Anterior cingulate cortex (tissue), 58 donors: ENCODE data around the gene SESTD1.
"Not testable (repeated sequence)": the region's sequence is repeated elsewhere in the genome, so short reads cannot be mapped to it uniquely, and the experiment has no call there.

Experiments used
- DNase-seq, 58 donors: peaks; one replicate each; lab custom pipeline; 2025; lab: John Stamatoyannopoulos, UW

SESTD1 gene

GRCh38 chr2:179125404-179125803, 139.2 kb downstream of the SESTD1 start:
- DNase-seq = no peak

DNA sequence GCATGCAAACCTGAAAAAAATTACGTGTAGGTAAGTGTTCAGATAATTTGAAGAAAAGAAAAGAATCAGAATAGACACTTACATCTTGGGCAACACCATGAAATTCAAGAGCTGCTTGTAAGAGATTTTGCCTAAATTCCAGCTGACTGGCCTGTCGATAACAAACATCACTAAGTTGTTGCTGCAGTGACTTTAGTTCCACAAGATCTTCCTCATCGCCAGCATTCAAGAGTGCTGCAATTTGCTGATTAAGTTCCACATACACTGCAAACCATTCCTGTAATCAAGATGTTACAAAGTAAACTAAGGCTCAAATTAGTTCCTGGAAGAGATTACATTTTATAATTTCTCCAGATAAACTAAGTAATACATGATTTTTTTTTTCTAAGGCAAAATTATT, 140.3 kb downstream of the SESTD1 start:
- no peak for DNase-seq

DNA sequence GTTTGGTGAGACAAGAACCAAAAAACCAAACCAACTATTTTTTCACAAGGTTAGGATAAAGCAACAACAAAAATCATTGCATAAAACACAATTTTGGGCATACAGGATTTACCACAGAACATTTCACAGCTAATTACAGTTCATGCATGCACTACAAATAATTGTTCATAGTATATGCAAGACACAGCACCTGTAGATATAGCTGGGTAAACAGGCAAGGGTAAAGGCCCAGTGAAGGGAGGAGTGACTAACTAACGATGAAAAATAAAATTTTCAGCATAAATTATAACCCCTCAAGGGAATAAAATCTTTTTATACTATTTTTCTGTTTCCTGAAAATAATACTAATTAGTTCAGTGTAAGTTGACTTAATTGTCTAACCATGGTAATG, 141.4 kb downstream of the SESTD1 start:
- DNase-seq = no peak

DNA sequence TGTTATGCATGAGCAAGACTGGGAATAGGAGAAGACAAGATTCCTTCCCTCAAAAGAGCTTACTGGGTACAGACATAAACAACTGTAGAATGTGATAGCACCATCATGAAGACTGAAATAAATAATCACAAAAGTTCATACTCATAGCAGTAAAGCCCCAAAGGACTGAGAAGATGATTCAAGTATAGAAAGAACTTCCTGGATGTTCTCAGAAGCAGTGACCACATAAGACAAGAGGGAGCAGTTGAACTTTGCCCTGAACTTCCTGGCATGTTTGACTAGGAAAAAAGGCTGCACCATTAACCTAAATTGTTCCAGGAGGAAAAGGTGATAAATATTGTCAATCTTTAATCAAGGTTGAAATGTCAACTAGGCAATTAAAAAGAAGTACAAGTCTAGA, 156.9 kb downstream of the SESTD1 start:
- no peak for DNase-seq

DNA sequence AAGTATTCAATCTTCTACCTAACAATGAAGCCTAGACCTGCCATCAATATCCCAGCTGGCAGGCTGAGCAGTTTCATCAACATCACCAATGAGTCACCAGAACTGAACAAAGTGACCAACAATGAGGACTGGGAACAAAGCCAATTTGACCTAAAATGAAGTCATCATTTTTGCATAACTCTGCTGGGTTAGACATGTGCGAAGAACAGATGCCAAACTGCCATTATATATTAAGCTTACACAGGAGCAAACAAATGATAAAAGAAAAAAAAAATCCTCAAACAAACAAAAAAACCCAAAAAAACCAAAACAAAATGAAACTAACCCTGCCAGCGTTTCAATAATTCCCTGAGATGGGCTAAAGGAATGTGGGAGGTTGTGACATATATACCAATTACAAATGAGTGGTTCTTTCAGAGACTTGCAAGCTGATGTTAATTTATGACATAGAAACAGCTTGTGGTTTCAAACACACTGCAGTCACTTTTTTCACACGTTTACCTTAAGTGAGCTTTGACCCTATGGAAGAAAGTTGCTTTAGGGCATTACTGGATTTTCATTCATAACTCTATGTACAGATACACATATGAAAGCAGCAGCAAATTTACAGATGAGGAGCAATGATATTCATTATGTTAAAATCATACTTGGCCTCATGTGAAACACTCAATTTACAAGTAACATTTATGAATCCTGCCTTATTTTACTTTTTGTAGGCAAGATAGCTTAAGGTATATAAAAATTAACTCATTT, 157.8 kb downstream of the SESTD1 start:
- DNase-seq = peak in 23 of 58 donors; percentile 2 to 71 (median 23)

DNA sequence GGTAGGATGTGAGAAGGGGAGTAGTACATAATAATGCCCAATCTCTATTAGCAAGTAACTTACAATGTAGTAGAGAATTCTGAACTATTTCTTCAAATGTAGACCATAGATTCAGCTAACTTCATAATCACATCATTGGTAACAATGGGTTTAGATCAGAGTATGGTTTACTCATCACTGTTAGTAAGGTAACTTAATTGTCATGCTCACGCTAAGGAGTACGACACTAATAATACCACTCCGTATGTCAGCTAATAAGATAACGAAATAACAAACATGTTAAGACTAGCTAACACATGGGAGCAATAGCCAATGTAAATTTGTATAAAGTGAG, 158.3 kb downstream of the SESTD1 start:
- no peak for DNase-seq

DNA sequence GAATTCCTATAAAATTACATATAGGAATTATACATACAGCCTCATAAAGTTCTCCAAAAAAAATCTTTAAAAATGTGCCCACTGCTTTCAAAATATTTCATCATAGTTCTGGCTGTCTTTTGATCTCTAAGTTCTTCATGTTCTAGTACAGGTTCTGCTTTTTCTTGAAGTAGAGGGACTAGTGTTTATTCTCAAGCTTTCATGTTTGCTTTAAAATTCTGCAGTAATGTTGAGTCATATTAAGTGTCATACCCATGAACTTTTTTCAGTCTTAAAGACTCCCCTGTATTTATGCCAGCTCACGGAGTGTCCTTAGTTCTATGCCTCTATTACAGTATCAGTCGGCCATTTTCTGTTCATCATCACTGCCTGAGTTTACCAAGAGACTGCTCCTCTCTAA, 159.9 kb downstream of the SESTD1 start:
- no peak for DNase-seq

- no peak for DNase-seq
These were observed 166.4 kb downstream of the SESTD1 start for GRCh38 chr2:179098080-179098689.

- DNase-seq = no peak
These were observed 167.5 kb downstream of the SESTD1 start for GRCh38 chr2:179097131-179097530.

GRCh38 chr2:179096090-179096489, 168.5 kb downstream of the SESTD1 start:
- DNase-seq = no peak

DNA sequence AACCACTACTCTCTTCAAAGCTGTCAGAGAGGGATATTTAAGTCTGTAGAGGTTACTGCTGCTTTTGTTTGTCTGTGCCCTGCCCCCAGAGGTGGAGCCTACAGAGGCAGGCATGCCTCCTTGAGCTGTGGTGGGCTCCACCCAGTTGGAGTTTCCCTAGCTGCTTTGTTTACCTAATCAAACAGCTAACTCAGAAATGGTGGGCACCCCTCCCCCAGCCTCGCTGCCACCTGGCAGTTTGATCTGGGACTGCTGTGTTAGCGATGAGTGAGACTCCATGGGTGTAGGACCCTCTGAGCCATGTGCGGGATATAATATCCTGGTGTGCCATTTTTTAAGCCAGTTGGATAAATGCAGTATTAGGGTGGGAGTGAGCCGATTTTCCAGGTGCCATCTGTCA, 171.7 kb downstream of the SESTD1 start:
- DNase-seq = not testable (repeated sequence)

- DNase-seq = no peak
These were observed 181.9 kb downstream of the SESTD1 start for GRCh38 chr2:179082697-179083096.

- DNase-seq = no peak
These were observed 182.7 kb downstream of the SESTD1 start for GRCh38 chr2:179081954-179082353.

DNA sequence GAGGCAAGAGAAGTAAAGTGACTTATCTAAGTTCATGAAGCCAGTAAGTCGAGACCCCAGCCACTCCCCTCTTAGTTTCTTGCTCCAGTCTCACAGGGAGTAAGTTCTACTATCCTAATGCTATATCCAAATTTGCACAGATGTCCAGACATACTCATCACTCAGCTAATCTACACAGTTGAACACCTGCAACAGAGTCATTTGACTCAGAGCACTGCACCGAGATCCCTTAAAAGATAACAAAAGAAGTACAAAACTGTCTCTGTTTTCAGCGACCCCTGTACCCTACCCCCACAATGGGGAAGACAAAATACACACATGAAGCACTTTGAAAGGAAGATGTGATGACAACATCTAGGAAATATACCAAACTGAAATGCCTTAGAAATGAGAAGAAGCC, 192.1 kb downstream of the SESTD1 start:
- no peak for DNase-seq

- DNase-seq = no peak
These were observed 192.7 kb downstream of the SESTD1 start for GRCh38 chr2:179071810-179072355.

- no peak for DNase-seq
These were observed 193.7 kb downstream of the SESTD1 start for GRCh38 chr2:179070895-179071294.

GRCh38 chr2:179069685-179070084, 194.9 kb downstream of the SESTD1 start:
- no peak for DNase-seq

DNA sequence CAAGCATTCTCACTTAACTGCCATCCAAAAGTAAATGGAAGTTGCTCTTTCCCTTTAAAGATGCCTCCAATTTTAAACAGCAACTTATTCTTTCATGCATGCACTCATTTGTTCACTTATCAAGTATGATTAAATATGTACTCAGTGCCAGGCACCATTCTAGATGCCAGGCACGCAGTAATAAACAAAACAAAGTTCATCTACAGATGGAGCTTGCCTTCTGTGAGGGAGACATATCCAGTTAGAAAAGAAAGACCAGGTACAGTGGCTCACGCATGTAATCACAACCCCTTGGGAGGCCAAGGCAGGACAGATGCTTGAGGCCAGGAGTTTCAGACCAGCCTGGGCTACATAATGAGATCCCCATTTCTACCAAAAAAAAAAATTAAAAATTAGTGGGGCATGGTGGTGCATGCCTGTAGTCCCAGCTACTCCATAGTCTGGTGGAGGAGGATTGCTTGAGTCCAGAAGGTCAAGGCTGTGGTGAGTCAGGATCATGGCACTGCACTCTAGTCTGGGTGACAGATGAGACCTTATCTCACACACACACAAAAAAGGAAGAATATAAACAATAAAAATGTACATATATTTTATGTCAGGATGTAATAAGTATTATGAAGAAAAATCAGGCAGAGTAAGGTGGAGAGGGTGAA, 195.5 kb downstream of the SESTD1 start:
- no peak for DNase-seq

DNA sequence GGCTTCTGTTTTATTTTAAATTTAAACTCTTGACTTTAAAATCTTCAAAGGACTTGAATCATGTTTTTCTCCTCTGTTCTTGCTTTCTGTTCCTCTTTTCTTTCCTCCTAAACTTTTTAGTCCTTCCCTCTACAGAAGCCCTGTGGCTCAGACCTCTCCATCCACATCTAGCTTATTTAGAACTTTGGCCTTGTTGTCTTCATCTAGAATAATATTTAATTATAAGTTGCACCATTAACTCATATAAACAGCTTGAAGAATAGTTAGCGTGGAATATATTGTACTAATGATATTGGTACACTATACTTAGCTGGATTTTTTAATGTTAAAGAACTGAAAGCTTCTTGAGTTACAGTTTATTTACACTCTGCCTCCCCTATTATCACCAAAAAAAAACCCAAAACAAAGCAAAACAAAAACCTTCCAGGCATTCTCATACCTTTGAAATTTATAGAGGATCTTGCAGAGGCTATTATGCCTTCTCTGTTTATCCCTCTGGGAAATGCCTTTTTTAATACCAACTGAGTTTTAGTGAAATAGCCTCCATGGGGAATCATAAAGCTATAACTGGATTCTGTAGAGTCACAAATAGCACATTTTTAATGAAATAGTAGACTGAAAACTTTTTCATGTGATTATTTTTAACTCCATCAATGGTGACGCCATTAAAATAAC, 205.5 kb downstream of the SESTD1 start:
- no peak for DNase-seq

DNA sequence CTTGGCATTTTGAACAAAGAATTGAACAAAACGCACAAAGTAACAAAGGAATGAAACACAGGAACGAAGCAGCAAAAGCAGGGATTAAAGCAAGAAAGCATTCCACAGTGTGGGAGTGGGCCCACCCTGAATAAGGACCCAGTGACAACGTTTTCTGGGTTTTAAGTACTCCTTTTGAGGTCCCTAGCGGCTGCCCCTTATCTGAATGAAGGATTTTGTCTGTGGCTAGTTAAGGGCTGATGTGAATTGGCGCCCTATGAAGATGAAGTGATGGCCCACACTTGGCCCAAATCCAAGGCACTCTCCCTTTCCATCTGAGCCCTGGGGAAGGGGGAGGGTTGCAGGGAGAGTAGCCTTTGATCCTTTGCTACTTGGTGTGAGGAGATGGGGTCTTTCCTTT, 206.9 kb downstream of the SESTD1 start:
- DNase-seq = no peak

GRCh38 chr2:179053568-179053967, 211.1 kb downstream of the SESTD1 start:
- not testable (repeated sequence) for DNase-seq
